ENCODE measurements around the gene GNE.
A peak's percentile ranks its signal among the peaks of the same experiment; 100 is the strongest.
"Not testable (repeated sequence)": the region's sequence is repeated elsewhere in the genome, so short reads cannot be mapped to it uniquely, and the experiment has no call there.

GNE gene, protein sequence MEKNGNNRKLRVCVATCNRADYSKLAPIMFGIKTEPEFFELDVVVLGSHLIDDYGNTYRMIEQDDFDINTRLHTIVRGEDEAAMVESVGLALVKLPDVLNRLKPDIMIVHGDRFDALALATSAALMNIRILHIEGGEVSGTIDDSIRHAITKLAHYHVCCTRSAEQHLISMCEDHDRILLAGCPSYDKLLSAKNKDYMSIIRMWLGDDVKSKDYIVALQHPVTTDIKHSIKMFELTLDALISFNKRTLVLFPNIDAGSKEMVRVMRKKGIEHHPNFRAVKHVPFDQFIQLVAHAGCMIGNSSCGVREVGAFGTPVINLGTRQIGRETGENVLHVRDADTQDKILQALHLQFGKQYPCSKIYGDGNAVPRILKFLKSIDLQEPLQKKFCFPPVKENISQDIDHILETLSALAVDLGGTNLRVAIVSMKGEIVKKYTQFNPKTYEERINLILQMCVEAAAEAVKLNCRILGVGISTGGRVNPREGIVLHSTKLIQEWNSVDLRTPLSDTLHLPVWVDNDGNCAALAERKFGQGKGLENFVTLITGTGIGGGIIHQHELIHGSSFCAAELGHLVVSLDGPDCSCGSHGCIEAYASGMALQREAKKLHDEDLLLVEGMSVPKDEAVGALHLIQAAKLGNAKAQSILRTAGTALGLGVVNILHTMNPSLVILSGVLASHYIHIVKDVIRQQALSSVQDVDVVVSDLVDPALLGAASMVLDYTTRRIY

DNA sequence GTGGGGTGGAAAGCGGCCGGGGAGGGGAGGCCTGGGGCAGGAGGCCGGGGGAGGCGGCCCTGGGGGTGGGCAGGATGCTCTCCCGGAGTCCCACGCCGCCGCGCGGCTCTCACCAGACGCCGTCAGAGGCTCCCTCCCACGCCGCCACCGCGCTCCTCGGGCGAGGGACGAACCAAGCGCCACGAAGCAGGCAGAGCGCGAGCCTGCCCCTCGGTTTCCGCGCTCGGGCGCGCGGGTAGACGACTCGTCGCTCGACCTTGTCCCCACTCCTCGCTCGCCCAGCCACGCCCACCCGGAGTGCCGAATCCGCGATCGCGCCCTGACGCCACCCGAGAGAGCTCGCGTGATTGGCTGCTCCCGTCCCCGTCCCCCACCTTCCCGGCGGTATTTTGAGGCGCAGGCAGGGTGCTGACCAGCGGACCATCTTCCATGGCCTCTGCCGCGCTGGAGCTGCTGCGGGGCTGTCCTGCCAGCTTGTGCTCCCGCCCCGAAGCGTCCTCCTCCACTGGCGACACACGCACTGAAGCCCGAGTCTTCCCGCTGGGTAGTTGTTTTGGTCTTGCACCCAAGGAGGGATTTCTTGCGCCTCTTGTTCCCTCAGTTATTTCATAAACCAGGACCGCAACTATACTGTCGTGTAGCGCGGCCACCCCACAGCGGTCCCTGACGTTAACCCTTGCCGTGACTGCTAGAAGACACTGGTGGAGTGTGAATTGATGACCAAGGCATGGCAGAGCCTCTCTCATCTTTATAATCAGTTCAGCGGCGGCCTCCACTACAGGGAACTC, at the start of gene GNE:
TSS of gene GNE (minus strand) at position 241 of the 788 bp plus-strand sequence. CDS start 9,093 bp downstream, outside the sequence.
- DNase-seq = peak; percentile 96

DNA sequence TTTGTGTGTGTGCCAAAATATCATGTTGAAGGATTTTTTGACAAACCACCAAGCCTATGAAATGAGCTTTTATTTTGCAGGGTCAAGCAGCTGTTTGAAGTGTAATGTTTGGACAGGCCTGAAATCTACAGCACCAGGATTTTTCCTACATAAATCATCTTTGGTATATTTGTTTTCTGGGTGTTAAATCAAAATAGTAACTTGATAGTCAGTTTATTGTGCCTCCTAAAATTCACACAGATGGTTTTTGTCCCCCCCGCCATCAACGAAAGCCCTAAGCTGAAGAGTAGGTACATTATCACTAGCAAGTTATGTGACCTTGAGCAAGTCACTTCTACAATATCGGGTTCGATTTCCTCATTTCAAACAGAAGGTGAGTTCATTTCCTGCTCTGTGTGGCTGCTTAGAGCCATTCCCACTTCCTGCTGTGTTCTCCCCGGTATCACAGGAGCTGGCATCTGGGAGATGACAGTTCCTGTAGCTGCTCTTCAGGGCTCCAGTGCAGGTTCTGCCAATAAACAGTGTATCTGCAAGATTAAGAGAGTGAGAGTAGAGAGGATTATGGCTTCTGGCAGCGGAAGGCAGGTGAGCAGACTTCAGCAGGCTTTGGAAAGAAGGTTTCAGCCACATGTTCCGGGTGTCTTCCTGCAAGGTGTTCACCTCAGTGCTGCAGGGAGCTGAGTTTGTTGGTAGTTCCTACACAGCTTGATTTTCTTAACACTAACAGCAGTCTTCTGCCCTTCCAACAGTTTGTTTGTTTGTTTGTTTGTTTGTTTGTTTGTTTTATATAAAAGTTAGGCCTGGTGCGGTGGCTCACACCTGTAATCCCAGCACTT, 48.4 kb upstream of the GNE start:
- no peak for DNase-seq

DNA sequence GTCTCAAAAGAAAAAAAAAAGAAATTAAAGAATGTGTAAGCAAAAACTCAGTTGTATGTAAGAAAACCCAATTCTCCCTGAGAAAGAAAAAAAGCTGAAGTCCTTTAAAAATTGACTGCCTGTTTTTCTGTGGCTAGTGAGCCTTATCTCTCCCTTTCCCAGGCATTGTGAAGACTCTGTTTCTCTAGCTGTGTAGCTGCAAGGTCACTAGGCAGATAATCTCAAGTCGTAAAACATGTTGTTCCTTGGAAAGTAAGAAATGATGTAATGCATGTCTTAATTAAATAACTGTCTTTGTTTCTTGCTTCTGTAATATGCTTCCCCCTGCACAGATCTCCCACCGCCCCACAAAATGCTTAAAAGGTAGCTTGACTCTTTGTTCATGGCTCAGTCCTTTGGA, 46.1 kb upstream of the GNE start:
- not testable (repeated sequence) for DNase-seq

DNA sequence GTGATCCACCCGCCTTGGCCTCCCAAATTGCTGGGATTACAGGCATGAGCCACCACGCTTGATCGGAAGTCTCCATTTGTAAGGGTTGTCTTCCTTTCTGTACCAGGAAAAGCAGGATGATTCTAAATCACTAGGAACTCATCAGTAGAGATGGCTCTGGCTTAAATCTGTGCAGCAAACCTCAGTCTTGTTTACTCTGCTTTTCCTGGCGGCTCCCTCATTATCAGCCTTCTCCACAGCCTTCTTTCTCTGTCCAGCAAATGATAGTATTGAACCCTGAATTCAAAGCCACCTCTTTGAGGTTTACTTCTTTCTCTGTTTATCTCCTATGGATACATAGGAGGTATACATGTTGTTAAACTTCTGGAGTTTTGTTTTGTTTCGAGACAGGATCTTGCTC, 43.0 kb upstream of the GNE start:
- no peak for DNase-seq

DNA sequence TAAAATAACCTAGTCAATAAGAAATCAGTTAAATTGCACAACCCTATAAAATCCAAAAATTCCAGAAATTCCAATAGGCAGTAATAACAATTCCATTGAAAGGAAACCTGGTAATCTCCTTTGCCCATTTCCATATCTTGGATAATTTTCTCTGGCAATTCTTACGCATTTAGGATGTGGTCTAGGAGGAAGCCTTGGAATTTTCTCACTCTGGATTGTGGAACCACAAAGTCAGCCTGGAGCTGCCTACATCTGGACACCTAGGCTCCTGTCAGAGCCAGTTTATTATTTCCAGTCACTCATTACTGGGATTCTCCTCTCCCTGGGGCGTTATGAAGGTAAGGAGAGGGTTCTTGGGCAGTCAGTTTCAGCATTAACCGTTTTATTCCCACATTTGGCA, 40.3 kb upstream of the GNE start:
- no peak for DNase-seq

DNA sequence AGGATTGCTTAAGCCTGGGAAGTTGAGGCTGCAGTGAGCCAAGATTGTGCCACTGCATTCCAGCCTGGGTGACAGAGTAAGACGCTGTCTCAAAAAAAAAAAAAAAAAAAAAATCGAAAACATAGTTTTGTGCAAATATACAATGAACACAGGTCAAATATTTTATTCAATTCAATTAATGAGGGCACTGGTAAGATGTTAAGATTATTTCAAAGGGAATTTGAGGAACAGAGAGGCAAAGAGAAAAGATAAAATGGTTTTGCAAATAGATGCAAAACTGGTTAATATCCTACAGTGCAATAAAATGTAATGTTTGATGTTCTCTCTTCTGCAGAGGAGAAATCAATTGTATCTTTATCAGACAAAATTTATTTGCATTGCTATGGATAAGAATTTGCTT, 39.5 kb upstream of the GNE start:
- no peak for DNase-seq

DNA sequence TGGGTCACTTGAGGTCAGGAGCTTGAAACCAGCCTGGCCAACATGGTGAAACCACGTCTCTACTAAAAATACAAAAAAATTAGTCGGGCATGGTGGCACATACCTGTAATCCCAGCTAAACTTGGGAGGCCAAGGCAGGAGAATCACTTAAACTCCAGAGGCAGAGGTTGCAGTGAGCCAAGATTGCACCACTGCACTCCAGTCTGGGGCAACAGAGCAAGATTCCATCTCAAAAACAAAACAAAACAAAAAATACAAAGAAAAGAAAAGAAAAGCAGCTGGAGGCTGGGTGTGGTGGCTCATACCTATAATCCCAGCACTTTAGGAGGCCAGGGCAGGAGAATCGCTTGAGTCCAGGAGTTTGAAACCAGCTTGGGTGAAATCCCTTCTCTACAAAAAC, 36.7 kb upstream of the GNE start:
- DNase-seq = not testable (repeated sequence)

DNA sequence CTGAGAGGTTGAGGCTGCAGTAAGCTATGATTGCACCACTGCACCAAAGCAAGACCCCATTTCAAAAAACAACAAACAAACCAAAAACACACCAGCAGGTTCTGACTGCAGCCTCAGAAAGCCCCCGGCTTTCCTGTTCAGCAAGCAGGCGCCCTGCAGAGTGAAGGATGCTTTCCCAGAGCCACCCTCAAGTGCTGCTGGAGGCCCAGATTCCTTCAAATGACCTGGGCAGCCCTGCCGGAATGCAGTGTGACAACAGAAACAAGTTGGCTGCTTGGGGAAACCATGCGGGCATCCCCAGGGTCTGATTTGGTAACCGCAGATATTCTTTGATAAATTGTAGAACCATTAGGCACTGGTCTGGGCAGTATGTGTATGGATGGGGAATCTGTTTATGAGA, 35.7 kb upstream of the GNE start:
- DNase-seq = no peak

DNA sequence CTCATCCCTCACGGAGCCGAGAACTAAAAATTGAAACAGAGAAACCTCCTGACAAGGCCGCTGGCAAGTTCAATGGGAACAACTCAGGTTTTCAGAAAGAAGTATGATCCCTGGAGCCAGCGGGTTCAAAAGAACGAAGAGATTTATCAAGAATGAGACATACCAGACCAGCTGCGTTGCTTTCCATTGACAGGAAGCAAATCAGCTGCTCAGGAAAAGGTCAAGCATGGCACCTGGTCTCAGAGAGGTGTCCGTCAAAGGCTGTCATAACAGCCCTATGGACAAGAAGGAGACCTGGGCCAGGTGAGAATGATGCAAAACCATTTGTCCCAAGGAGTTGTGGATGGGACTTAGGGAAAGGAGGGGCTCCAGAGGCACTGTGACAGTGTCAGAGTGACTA, 34.9 kb upstream of the GNE start:
- DNase-seq = no peak

DNA sequence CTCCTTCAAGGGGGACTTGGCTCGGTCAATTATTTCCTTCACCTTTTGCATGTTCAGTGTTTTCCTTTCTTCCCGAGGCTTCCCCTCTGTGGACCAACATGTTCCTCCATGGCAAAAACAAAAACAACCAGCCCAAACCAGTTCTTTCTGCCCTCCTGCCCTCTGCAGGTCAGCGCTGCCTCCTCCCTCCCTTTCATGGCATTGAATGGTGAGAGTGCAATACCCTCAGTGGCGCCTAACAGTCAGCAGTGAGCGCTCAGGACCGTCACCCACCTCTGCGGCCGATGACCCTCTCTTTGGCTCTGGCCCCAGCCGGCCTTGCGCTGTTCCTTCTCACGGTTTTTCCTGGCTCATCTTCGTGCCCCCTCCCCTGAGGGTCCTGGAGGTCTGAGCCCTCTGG, 34.4 kb upstream of the GNE start:
- DNase-seq = no peak

DNA sequence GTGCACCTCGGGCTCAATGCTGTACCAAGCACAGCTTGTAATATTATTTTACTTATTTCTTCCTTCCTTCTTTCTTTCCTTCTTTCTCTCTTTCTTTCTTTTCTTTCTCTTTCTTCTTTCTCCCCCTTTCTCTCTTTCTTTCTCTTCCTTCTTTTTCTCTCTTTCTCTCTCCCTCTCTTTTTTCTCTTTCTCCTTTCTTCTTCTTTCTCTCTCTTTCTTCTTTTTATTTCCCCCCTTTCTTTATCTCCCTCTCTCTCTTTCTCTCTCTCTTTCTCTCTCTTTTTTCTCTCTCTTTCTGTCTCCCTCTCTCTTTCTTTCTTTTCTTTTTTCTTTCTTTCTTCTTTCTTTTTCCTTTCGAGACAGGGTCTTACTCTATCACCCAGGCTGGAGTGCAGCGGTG, 32.7 kb upstream of the GNE start:
- no peak for DNase-seq

DNA sequence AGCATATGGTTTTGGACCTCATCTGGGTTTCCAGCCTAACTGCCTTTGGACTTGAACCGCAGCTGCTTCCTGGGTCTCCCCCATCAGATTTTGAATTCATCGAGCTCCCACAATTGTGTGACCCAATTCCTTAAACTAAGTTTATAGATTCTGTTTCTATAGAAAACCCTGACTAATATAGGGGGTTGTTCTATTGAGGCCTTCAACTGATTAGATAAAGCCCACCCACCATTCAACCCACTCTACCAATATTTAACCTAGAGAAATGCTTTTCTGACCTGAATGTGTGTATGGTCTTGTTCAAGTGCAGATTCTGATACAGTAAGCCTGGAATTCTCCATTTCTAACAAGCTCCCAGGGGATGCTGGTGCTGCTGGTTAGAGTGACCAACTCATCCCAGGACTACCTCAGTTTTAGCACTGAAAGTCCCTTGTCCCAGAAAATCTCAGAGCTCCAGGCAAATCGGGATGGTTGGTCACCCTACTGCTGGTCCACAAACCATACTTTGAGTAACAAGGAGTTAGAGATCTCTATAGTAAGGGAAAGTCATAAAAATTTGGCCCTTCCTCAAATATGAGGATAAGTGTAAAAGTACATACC, 31.7 kb upstream of the GNE start:
- DNase-seq = no peak

DNA sequence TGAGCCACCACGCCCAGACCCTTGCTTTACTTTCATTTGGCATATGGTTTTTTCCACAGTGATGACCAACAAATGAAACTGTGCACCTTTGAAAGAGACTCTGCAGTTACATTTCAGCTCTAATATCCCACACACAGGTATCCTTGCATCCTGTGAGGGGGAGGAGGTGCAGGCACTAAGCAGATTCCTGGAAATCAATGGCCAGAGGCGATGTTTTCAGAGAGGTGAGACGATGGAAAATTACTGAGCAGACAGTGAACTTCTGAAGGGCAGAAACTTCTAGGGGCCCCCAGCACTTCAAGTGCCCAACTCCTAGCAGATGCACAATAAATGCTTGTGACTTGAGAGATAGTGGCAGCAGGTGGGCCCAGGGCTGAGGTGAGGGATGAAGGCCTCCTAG, 29.8 kb upstream of the GNE start:
- DNase-seq = no peak

DNA sequence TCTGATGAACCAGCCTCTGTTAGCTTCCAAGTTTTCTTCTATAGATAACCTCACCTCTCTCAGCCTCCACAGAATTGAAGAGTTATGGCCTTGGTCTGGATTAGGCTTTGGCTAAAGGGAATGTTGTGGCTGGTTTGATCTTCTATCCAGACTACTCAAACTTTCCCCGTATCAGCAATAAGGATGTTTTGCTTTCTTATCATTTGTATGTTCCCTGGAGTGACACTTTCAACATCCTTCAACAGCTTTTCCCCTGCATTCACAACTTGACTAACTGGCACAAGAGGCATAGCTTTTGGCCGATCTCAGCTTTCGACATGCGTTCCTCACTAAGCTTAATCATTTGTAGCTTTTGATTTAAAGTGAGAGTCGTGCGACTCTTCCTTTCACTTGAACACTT, 28.1 kb upstream of the GNE start:
- DNase-seq = no peak

DNA sequence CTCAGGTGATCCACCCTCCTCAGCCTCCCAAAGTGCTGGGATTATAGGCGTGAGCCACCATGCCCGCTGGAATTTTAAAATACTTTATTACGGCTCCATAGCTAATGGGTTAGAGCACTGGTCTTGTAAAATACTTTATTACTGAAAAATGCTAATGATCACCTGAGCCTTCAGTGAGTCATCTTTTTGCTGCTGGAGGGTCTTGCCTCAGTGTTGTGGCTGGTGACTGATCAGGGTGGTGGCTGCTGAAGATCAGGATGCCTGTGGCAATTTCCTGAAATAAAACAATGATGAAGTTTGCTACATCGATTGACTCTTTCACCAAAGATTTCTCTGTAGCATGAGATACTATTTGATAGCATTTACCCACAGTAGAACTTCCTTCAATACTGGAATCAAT, 26.0 kb upstream of the GNE start:
- DNase-seq = no peak

DNA sequence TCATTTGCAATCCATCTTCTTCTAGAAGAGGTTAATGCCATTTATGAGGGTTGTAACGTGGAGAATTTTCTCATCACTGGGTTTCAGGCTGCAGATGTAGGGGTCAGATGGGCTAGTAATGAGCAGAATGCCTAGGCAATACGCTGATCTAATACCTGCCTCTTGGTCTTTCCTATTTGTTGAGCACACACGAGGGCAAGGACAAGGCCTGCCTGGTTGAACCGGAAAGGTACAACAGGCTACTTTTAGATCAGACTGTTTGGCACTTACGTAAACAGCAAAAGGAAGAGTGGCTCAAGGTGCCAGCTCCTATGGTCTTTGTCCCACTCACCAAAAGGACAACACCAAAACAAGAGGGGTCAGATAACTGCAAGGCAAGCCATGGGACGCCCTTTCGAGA, 24.0 kb upstream of the GNE start:
- DNase-seq = no peak

DNA sequence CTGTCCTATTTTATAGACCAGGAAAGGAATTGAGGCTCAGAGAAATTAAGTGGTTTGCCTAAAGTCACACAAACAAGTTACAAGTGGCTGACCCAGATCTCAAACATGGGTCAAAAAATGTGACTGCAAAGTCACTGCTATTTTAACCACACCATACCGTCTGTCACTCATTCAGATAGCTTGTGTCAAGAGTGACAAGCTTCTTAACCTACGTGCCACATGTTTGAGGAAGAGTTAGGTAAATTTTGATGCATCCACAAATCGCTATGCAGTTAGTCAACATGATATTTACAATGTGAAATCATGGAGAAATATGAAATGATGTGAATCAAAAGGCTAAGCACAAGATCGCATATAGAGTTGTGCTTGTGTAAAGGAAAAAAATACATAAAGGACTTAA, 22.7 kb upstream of the GNE start:
- no peak for DNase-seq

DNA sequence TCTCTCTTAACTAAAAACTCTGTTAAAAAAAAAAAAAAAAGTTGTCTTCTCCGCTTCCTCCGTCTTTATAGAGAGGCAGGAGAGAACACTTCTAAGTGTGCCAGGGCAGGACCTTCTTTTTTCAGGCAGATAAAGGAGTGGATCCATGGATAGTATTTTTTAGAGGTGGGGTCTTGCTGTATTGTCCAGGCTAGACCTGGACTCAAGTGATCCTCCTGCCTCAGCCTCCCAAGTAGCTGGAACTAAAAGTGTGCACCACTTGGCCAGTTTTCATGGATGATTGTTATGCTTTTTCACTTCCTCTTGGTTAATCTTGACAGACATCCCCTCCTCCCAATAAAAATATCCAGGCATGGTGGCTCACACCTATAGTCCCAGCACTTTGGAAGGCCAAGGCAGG, 20.0 kb upstream of the GNE start:
- no peak for DNase-seq

DNA sequence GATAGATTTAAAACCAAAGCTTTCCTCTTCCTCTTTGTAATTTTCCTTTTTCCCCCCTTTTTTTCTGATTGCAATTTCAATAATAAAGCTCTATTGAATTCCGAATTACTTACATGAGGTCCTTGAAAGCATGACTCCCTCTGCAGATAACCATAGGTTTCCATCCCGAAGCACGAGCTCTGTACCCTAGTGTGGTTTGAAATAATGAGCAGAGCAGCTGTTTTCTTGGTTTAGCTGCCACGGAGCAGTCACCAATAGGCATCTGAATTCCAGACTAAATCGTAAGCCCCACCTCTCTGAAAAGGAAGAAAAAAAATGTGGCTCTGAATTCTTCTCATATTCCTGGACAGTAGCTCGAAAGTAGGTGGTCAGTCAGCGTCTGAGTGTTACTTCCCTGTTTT, 18.5 kb upstream of the GNE start:
- no peak for DNase-seq

DNA sequence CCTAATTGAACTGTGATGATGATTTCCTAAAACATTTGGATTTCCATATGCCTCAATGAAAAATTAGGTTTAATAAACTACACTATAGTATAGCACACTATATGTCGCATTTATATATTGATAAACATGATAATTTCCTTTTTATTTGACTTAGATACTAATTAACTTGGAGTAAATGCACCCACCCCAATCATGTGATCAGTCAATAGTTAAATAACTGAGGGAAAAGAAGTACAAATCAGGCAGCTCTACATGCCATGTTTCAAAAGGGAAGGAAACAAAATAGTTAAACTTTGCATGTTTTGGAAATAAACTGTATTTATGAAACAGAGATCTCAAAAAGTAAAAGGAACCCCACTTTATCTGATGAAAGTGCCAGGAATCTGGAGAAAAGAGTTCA, 18.0 kb upstream of the GNE start:
- DNase-seq = no peak

DNA sequence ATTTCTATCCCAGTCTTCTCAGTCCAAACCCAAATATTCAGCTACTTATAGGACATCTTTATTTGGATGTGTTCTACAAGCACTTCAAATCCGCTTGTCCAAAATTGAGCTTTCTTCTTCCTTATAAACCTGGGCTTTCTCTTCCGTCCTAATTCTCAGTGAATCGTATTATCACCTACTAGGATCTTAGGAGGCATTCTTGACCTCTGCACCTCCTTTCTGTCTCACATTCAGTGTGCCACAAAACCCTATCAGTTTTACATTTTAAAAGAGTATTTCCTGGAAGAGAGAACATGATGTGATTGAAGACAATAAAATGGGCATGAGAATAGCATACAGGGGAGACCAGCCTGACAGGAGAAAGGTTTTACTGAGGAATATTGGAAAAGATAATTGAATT, 16.8 kb upstream of the GNE start:
- no peak for DNase-seq

DNA sequence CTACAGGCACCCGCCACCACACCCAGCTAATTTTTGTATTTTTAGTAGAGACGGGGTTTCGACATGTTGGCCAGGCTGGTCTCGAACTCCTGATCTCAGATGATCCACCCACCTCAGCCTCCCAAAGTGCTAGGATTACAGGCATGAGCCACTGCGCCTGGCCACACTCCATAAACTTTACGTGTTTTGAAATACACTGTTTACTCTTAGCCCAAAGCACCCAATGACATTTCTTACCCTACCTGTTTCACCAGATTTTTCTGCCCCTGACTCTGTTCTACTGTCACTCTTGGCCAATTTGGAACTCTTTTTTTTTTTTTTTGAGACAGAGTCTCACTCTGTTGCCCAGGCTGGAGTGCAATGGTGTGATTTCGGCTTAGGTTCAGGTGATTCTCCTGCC, 15.1 kb upstream of the GNE start:
- DNase-seq = not testable (repeated sequence)

Measured in activated effector memory CD4-positive, alpha-beta T cell treated with Interleukin-2 at 50 U/mL for 16 hours (primary cell).